H9 (cell line): ENCODE results near the gene FAM24A. TPM values are rescaled to one million over a fixed set of nuclear protein-coding genes. Genes with fewer than 3 reads are reported as not detected.
"Not testable (repeated sequence)": the region's sequence is repeated elsewhere in the genome, so short reads cannot be mapped to it uniquely, and the experiment has no call there.

ENCODE experiments used
- DNase-seq: peaks from one replicate; pipeline ENCODE4 v3.0.0-alpha.2; 2017
- H2AFZ ChIP-seq: one replicate; pipeline ENCODE4 v1.6.1; 2013; ENCODE audit warnings: mild to moderate bottlenecking, low read length, control low read depth, moderate library complexity
- H2AK5ac ChIP-seq: 2 replicates; pipeline ENCODE4 v1.6.1; 2013; ENCODE audit warnings: low read length, control low read depth, mixed read lengths; ENCODE audit not compliant: insufficient read length
- H2BK120ac ChIP-seq: one replicate; pipeline ENCODE4 v1.6.1; 2013; ENCODE audit warnings: low read depth, mild to moderate bottlenecking, low read length, control low read depth, inconsistent platforms; ENCODE audit not compliant: poor library complexity, severe bottlenecking
- H2BK12ac ChIP-seq: 2 replicates; pipeline ENCODE4 v1.6.1; 2013; ENCODE audit warnings: low read length, control low read depth, mixed read lengths, low read depth; ENCODE audit not compliant: insufficient read length
- H2BK15ac ChIP-seq: 2 replicates; pipeline ENCODE4 v1.6.1; 2013; ENCODE audit warnings: low read depth, low read length, control low read depth
- H2BK20ac ChIP-seq: one replicate; pipeline ENCODE4 v1.6.1; 2013; ENCODE audit warnings: low read depth, mild to moderate bottlenecking, low read length, control low read depth, inconsistent platforms; ENCODE audit not compliant: poor library complexity, severe bottlenecking
- H2BK5ac ChIP-seq: 2 replicates; pipeline ENCODE4 v1.6.1; 2013; ENCODE audit warnings: low read length, control low read depth, mixed read lengths; ENCODE audit not compliant: insufficient read length
- H3K14ac ChIP-seq: 2 replicates; pipeline ENCODE4 v1.6.1; 2013; ENCODE audit warnings: low read length, control low read depth; ENCODE audit not compliant: insufficient read depth
- H3K18ac ChIP-seq: 2 replicates; pipeline ENCODE4 v1.6.1; 2013; ENCODE audit warnings: low read depth, mild to moderate bottlenecking, mixed read lengths, low read length, control low read depth; ENCODE audit not compliant: insufficient read length
- H3K23ac ChIP-seq: 2 replicates; pipeline ENCODE4 v1.6.1; 2013; ENCODE audit warnings: low read length, control low read depth, mixed read lengths, low read depth; ENCODE audit not compliant: insufficient read length
- H3K23me2 ChIP-seq: 2 replicates; pipeline ENCODE4 v1.6.1; 2013; ENCODE audit warnings: low read depth, mild to moderate bottlenecking, mixed read lengths, low read length, control low read depth; ENCODE audit not compliant: insufficient read length, poor library complexity, severe bottlenecking
- H3K27ac ChIP-seq: 2 replicates; pipeline ENCODE4 v1.5.1; 2013; ENCODE audit warnings: low read length, control low read depth, mixed read lengths, low read depth; ENCODE audit not compliant: insufficient read length
- H3K27me3 ChIP-seq: 2 replicates; pipeline ENCODE4 v1.6.1; 2013; ENCODE audit warnings: low read length, control low read depth, inconsistent platforms; ENCODE audit not compliant: insufficient read depth
- H3K4ac ChIP-seq: 2 replicates; pipeline ENCODE4 v1.6.1; 2013; ENCODE audit warnings: low read depth, mild to moderate bottlenecking, control low read depth, inconsistent platforms, low read length, moderate library complexity
- H3K4me1 ChIP-seq: 2 replicates; pipeline ENCODE4 v1.6.1; 2013; ENCODE audit warnings: low read length, control low read depth, inconsistent platforms; ENCODE audit not compliant: insufficient read depth
- H3K4me2 ChIP-seq: 2 replicates; pipeline ENCODE4 v1.6.1; 2013; ENCODE audit warnings: low read length, control low read depth, mixed read lengths; ENCODE audit not compliant: insufficient read length, insufficient read depth
- H3K56ac ChIP-seq: 2 replicates; pipeline ENCODE4 v1.6.1; 2013; ENCODE audit warnings: low read depth, mild to moderate bottlenecking, mixed read lengths, low read length, control low read depth; ENCODE audit not compliant: insufficient read length
- H3K79me1 ChIP-seq: 2 replicates; pipeline ENCODE4 v1.6.1; 2013; ENCODE audit warnings: low read depth, mild to moderate bottlenecking, moderate library complexity, low read length, control low read depth, inconsistent platforms; ENCODE audit not compliant: insufficient read depth, poor library complexity, severe bottlenecking
- H3K79me2 ChIP-seq: 2 replicates; pipeline ENCODE4 v1.6.1; 2013; ENCODE audit warnings: low read length, control low read depth, inconsistent platforms; ENCODE audit not compliant: insufficient read depth
- H3K9ac ChIP-seq: 2 replicates; pipeline ENCODE4 v1.6.1; 2013; ENCODE audit warnings: low read length, control low read depth, mixed read lengths; ENCODE audit not compliant: insufficient read length; ENCODE audit errors: extremely low read depth
- H3K9me3 ChIP-seq: one replicate; pipeline ENCODE4 v1.6.1; 2013; ENCODE audit warnings: low read depth, low read length, inconsistent platforms; ENCODE audit not compliant: control insufficient read depth
- H3T11ph ChIP-seq: one replicate; pipeline ENCODE4 v1.6.1; 2013; ENCODE audit warnings: mild to moderate bottlenecking, low read length, control low read depth, inconsistent platforms
- H4K20me1 ChIP-seq: one replicate; pipeline ENCODE4 v1.6.1; 2013; ENCODE audit not compliant: control insufficient read depth, insufficient read length, insufficient read depth
- H4K5ac ChIP-seq: 2 replicates; pipeline ENCODE4 v1.6.1; 2013; ENCODE audit warnings: low read depth, mild to moderate bottlenecking, mixed read lengths, low read length, control low read depth; ENCODE audit not compliant: insufficient read length
- H4K8ac ChIP-seq: replicated peaks from 2 replicates; pipeline ENCODE4 v1.6.1; 2013; ENCODE audit warnings: low read length, control low read depth, mixed read lengths, low read depth; ENCODE audit not compliant: insufficient read length
- H4K91ac ChIP-seq: 2 replicates; pipeline ENCODE4 v1.6.1; 2013; ENCODE audit warnings: low read depth, mild to moderate bottlenecking, moderate library complexity, mixed read lengths, low read length, control low read depth; ENCODE audit not compliant: insufficient read length
- H3K27ac Mint-ChIP-seq, 3 experiments: 2 replicates in 2 of 3; 3 replicates in 1 of 3; pipeline ENCODE4 v1.8.0; 2020 to 2021; ENCODE audit warnings: mixed read lengths in 3 of 3, mild to moderate bottlenecking in 1 of 3, moderate library complexity in 1 of 3
- H3K27me3 Mint-ChIP-seq: 2 replicates; pipeline ENCODE4 v1.8.0; 2021; ENCODE audit warnings: low read depth, mild to moderate bottlenecking, moderate library complexity, mixed read lengths
- H3K36me3 Mint-ChIP-seq, 3 experiments: 2 replicates in 2 of 3; 3 replicates in 1 of 3; pipeline ENCODE4 v1.8.0; 2020 to 2021; ENCODE audit warnings: low read depth in 3 of 3, mixed read lengths in 3 of 3; ENCODE audit not compliant: insufficient read depth in 1 of 3
- H3K4me1 Mint-ChIP-seq, 2 experiments: 2 replicates each; pipeline ENCODE4 v1.8.0; 2020; ENCODE audit warnings: mixed read lengths in 2 of 2
- H3K4me3 Mint-ChIP-seq, 2 experiments: 2 replicates in 1 of 2; 3 replicates in 1 of 2; pipeline ENCODE4 v1.8.0; 2020 to 2021; ENCODE audit warnings: mild to moderate bottlenecking in 2 of 2, mixed read lengths in 2 of 2, moderate library complexity in 1 of 2
- H3K9me3 Mint-ChIP-seq, 2 experiments: 2 replicates in 1 of 2; 3 replicates in 1 of 2; pipeline ENCODE4 v1.8.0; 2020; ENCODE audit warnings: mild to moderate bottlenecking in 2 of 2, mixed read lengths in 2 of 2, moderate library complexity in 1 of 2
- CTCF ChIP-seq: fragments of 200-600 bp; sonication (generic); conservative IDR thresholded peaks from 3 replicates; pipeline ENCODE4 v1.8.0; 2021; ENCODE audit warnings: antibody characterized with exemption, mild to moderate bottlenecking
- WGBS: extraction: QIAGEN DNeasy Blood & Tissue Kit; methylation state at CpG from one replicate; pipeline ENCODE4 v1.1.7; 2013; ENCODE audit warnings: missing lambda C conversion rate, low lambda C conversion rate, mixed read lengths; ENCODE audit not compliant: insufficient read length; ENCODE audit errors: extremely low coverage; 5-methylcytosine and 5-hydroxymethylcytosine counted together
- total RNA-seq: library from RNA; stranded (reverse); gene quantifications from 2 replicates; pipeline ENCODE4 v1.2.1, GENCODE V29; 2021

The FAM24A gene
- total RNA-seq, 1 experiment from 2014 or later: not detected

GRCh38 chr10:122864901-122865300 is 45.5 kb upstream of the FAM24A start:
- Mint-ChIP-seq H3K27me3 (peaks cover 2% of the 10 kb centered on the region; the same call in 1 of the 2 replicates), H3K4me3 (no peak overlapping the region), H3K9me3 (peaks cover 31 to 39% of the 10 kb centered on the region in 2 experiments), H3K27ac (no peak overlapping the region; a peak in 1 of 7 replicates), H3K36me3 (peaks cover 20 to 30% (median 20%) of the 10 kb centered on the region in 3 experiments), H3K4me1 (peaks cover 0 to 4% of the 10 kb centered on the region in 2 experiments; a peak in 2 of 4 replicates)
- no peak overlapping the region for H3K18ac ChIP-seq
- H3K9me3 ChIP-seq: peaks cover 3% of the 10 kb centered on the region
- H3K4me2 ChIP-seq: no peak overlapping the region
- H3K4me1 ChIP-seq: no peaks in the 10 kb centered on the region
- no peaks in the 10 kb centered on the region for H3K79me1 ChIP-seq
- no peak overlapping the region for H3K4ac ChIP-seq
- H2BK120ac ChIP-seq: no peak overlapping the region
- H4K91ac ChIP-seq: no peak overlapping the region
- no peak overlapping the region for H2BK5ac ChIP-seq
- no peak overlapping the region for H3K23ac ChIP-seq
- no peaks in the 10 kb centered on the region for H4K20me1 ChIP-seq
- H2AFZ ChIP-seq: no peak overlapping the region
- no peak for DNase-seq
- H3K9ac ChIP-seq: no peak overlapping the region
- H3T11ph ChIP-seq: no peak overlapping the region
- H3K23me2 ChIP-seq: no peaks in the 10 kb centered on the region
- WGBS: no CpG with 5 or more reads among the region's 1 CpG
- no peak overlapping the region for H4K8ac ChIP-seq
- no peak overlapping the region for H3K14ac ChIP-seq
- H4K5ac ChIP-seq: no peak overlapping the region
- no peak overlapping the region for H3K56ac ChIP-seq
- H3K27me3 ChIP-seq: no peaks in the 10 kb centered on the region
- no peaks in the 10 kb centered on the region for H3K79me2 ChIP-seq
- no peak for TF ChIP-seq CTCF
- no peak overlapping the region for H3K27ac ChIP-seq
- no peak overlapping the region for H2BK20ac ChIP-seq
- no peak overlapping the region for H2BK12ac ChIP-seq
- no peak overlapping the region for H2BK15ac ChIP-seq
- no peak overlapping the region for H2AK5ac ChIP-seq

DNA sequence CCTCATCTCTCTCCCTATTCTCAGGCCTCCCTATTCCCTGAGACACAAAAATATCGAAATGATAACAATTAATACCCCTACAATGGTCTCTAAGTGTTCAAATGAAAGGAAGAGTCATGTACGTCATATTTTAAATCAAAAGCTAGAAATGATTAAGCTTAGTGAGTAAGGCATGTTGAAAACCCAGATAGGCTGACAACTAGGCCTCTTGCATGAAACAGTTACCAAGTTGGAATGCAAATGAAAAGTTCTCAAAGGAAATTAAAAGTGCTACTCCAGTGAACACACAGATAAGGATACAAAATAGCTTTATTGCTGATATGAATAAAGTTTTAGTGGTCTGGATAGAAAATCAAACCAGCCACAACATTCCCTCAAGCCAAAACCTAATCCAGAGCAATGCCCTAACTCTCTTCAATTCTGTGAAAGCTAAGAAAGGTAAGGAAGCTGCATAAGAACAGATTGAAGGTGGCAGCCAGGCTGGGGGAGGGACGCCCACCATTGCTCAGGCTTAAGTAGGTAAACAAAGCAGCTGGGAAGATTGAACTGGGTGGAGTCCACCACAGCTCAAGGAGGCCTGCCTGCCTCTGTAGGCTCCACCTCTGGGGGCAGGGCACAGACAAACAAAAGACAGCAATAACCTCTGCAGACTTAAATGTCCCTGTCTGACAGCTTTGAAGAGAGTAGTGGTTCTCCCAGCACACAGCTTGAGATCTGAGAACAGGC is 43.5 kb upstream of the FAM24A start:
- not testable (repeated sequence) for H2BK20ac ChIP-seq, DNase-seq, H3K18ac ChIP-seq, H3K23ac ChIP-seq, H2AFZ ChIP-seq, H2BK15ac ChIP-seq, H3K9ac ChIP-seq, H2BK5ac ChIP-seq, H3K27me3 Mint-ChIP-seq, H3K14ac ChIP-seq, H3K4me2 ChIP-seq, H3K56ac ChIP-seq, H3K27me3 ChIP-seq, H3K23me2 ChIP-seq, H3K27ac Mint-ChIP-seq, H3K4ac ChIP-seq, H3K9me3 ChIP-seq, H3K79me1 ChIP-seq, H3K4me3 Mint-ChIP-seq, H3K27ac ChIP-seq, H4K20me1 ChIP-seq, H3K4me1 ChIP-seq, H3K4me1 Mint-ChIP-seq, H4K8ac ChIP-seq, H2BK12ac ChIP-seq, H2AK5ac ChIP-seq, H3K79me2 ChIP-seq, H3T11ph ChIP-seq, H4K91ac ChIP-seq, H2BK120ac ChIP-seq, H4K5ac ChIP-seq
- peaks cover 23 to 38% (median 24%) of the 10 kb centered on the region in 3 experiments for H3K36me3 Mint-ChIP-seq
- H3K9me3 Mint-ChIP-seq: peaks cover 41 to 48% of the 10 kb centered on the region in 2 experiments
- no CpG with 5 or more reads among the region's 3 CpGs for WGBS
